GM10847 (cell line): ENCODE data around the gene USH2A.

ENCODE experiments used
- POLR2A ChIP-seq: IDR thresholded peaks from 2 replicates; pipeline ENCODE4 v1.6.1; 2011; ENCODE audit not compliant: insufficient read length; ENCODE audit errors: extremely low read depth

USH2A gene

DNA sequence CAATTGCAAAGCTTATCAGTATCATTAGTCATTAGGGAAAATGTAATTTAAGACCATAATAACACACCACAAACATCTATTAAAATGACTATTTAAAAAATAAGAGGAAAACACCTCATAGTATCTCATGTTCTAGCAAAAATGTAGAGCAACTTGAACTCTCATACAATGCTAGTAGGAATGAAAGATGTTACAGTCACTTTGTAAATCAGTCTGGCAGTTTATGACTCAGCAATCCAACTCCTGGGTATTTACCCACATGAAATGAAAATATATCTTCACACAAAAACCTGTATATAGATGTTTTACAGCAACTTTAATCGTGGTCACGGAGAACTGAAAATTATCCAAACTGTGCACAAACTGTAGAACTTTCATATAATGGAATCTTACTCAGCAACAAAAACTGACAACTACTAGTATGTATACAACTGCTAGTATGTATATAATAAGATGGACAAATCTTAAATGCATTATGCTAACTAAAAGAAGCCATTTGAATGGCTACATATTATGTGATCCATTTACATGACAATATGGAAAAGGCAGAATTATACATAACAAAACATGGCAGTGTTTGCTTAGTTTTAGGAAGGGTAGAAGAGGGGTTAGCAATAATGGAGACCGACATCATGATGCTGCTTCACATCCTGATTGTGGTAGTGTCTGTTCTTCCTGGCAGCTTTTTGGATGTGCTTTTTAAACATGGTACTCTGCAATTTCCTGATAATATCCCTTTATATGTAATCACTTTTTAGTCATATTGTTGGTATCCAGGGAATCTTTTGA lies 589.1 kb downstream of the USH2A start:
- no peak for TF ChIP-seq POLR2A

DNA sequence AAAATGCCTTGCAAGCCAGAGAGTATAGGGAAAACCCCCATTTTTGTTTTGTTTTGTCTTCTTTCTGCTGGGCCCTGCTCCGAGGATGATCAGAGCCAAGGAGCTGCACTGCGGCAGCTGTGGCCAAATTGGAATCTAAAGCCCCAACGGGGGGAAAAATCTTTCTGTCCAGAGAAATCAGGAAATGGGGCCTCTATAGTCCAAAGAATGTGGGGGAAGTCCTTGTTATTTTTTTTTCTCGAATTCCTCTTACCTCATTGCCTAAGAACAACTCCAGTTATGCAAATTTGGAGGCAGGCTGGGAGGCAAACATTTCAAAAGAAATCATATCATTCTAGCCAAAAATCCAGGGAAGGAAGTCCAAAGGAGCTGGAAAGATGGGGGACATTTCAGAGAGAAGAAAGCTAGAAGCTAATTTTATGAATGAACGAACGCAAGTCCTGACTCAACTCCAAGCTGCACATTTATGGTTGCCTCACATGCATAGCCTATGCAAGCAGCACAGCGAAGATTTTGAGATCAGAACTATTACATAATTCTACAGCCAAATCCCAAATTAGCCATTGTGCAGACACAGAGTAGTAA lies 592.9 kb downstream of the USH2A start:
- TF ChIP-seq POLR2A = no peak

DNA sequence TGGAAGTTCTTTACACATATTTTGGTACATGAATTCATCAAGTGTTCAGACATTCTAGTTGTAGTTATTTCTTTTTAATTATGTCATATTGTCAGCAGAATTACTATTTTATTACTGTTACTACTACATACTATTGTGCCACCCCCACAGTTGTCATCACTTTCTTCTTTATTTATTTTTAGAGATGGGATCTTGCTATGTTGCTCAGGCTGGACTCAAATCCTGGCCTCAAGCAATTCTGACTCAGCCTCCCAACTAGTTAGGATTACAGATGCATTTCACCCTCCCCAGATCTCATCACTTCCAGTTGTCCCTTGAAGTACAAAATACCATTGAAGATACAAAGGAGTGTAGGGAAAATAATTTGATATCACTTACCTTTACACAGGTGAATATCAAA lies 598.2 kb downstream of the USH2A start:
- TF ChIP-seq POLR2A = no peak

DNA sequence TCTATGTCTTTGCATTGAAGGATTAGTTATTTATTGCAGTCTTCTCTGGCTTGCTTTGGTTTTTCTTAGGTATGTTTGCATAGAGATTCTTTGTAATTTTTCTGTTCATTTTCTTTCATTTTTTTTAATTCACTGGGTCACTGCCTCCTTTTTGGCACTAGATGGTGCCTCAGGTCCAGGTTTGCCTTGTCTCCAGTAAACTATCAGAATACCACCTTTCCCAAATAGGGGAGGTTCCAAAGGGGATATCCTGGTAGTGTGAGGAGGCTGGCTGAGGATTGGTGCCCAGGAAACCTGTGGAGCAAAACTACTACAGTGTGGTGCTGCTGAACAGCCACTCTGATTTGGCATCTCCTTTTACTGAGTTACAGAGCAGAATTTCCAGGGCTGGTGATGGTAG lies 599.0 kb downstream of the USH2A start:
- no peak for TF ChIP-seq POLR2A

DNA sequence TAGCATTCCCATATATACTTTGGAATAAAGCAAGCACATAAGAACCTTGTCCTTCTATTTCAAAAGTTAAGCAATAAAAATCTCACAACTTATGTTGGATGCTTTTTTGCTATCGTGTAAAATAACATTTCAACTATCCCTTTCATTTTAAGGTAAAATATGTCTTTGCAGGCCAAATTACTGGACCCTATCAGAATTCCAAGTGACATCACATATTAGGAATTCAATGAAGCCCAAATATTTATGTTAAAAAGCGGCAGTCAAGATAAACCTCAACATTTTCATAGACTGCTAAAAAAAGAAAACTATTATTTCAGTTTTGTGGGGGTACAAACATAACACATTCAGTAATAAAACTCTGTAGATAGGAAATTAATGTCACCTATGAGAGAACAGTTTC lies 604.1 kb downstream of the USH2A start:
- TF ChIP-seq POLR2A = no peak

DNA sequence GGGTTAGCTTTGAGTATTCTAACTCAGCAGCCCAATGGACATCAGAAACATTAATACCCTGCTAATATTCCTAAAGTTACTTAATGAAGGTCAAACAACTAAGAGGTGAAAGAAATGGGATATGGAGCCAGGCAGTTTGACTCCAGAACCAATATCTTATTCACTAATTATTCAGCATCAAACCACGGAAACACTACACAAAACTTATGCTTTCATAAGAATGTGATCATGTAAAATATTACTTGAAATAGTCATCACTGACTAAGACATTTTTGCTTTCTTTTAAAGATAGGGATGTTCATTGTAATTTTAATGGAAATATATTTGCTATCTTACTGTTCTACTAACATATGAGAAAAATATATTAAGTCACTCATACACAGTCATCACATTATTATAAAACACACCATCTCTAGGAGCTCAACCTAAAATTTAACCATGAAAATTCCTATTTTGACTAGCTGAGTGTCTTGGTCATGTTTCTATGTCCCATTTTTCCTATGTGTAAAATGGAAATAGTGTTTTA lies 615.3 kb downstream of the USH2A start:
- TF ChIP-seq POLR2A = no peak

DNA sequence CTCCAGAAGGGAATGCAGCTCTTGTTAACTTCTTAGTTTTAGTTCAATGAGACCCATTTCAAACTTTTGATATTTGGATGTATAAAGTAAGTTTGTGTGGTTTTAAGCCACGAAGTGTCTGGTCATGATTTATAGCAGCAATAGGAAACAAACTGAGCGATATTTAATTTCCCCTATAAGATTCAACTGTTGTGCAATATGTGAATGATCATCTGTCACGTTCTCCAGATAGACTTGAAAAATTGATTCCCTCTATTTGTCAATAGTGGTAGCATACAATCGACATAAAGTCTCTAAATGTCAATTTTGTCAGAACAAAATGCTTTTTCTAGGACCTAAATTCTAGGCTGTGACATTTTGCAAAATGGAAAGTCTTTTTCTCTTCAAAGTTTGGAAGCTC lies 616.0 kb downstream of the USH2A start:
- no peak for TF ChIP-seq POLR2A

DNA sequence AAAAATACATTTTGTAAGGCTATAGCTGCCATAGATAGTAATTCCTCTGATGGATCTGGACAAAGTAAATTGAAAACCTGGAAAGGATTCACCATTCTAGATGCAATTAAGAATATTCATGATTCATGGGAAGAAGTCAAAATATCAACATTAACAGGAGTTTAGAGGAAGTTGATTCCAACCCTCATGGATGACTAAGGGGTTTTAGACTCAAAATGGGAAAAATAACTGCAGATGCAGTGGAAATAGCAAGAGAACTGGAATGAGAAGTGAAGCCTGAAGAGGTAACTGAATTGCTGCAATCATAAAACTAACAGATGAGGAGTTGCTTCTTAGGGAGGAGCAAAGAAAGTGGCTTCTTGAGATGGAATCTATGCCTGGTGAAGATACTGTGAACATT lies 625.4 kb downstream of the USH2A start:
- no peak for TF ChIP-seq POLR2A

DNA sequence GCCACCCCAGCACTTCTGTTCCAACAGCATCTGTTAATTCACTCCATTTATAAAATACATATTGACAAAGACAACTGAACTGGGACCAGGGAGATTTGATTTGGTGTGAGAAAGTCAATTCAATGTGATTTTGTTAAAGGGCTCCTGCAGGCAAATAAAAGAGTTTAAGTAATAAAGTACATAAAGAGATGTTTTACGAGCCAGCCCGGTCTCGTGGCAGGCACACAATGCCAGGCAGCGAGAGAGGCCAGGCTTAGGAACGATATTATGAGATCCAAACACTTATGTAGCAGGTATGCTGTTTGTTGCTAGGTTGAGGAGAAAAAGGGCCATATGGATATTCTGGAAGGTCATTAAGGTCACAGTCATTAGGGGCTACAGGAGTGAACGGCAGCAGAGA lies 629.1 kb downstream of the USH2A start:
- TF ChIP-seq POLR2A = no peak

DNA sequence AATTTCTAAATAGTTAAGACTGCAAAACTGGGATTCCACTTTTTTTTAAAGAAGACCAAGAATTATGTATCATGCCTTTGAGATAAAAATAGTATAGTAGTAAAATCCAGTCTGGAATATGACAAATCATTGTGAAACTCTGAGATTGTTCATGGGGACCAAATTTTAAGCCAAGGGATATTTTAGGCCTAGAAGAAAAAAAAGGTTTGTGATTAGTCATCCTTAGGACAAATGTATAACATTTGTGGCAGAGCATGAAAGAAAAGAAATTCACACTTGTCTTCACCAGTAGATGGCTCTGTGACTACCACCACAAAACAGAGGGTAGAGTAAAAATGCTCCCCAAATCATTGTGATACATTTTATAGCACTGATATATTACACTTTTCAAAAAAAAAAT lies 630.1 kb downstream of the USH2A start:
- no peak for TF ChIP-seq POLR2A

DNA sequence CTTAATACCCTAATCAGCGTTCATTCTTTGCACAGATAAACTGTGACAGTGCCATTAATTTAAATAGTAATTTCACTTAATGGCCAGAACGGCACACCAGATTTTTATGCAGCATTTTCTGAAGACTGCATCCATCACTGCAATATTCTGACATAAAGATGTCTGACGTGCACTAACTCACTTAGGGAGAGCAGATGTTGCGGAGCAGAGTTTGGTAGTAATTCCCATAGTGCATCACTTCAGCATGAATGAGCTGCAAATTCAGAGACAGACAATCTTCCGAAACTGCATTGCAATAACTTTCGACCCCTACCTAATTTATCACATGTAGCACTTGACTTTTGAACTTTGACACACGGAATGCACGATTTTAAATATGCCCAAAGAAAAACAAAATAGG lies 630.8 kb downstream of the USH2A start:
- no peak for TF ChIP-seq POLR2A

DNA sequence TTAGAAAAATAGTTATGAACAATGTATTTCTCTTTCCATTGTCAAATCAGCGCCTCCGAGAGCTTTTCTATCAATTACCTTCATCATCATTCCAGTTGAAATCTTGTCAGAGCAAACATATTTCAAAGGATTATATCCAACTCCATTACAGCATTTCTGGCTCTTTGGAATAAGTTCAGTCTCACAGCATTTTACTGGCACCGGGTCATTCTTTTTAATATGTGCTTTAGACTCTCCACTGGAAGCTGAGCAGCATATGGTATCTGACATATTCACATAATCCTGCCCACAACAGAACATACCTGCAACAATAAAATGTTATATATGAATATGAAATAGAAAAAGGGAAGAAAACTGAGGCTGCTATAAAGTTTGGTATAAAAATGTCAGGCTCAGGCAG lies 633.3 kb downstream of the USH2A start:
- no peak for TF ChIP-seq POLR2A

DNA sequence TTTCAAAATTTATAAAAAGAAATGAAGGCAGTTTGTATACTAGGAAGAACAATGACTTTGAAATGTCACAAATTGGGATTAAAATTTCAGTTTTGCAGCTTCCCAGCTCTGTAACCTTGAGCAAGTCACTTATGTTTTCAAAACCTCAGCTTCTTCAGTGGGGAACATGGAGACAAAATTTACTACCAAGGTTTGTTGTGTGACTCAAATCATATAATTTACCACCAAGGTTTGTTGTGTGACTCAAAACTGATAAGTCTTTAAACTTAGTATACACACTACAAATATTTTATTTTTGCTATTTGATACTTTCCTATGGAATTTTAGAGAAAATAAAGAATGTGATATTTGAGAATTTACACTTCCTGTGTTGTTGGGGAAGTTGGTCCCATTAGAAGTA lies 636.3 kb downstream of the USH2A start:
- no peak for TF ChIP-seq POLR2A

DNA sequence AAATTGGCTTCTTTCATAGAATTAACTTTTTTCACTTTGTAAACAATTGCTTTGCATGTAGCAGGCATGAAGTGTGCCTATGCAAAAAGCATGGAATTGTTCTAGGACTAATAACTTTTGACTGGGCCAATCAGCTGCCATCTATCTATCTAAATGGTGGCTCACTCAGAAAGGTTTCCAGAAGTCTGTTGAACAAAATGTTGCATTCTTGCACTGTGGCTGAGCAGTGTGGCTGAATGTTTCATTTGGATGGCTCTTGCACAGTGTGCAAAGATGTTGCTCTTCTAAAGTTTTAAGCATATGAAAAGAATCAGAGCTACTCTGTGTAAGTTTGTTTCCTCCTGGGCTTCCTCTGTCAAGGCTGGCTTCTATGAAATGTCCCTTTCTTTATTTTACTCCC lies 642.6 kb downstream of the USH2A start:
- no peak for TF ChIP-seq POLR2A

DNA sequence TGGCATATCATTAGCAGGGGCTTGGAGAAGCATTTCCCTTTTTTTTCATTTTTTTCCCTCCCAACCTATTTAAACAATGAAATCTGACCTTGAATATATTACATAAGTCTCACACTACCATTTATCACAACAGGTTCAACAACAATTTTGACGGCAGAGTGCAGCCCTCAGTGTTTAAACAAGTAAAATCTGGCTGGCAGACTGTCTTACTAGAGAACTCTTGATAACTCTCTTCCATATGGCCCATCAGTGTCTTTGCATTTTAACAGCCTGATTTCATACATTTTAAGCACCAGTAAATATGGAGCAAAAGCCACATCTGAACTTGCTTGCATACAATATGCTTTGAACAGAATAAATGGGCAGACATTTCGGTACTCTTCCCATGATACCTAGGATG lies 643.1 kb downstream of the USH2A start:
- TF ChIP-seq POLR2A = no peak

DNA sequence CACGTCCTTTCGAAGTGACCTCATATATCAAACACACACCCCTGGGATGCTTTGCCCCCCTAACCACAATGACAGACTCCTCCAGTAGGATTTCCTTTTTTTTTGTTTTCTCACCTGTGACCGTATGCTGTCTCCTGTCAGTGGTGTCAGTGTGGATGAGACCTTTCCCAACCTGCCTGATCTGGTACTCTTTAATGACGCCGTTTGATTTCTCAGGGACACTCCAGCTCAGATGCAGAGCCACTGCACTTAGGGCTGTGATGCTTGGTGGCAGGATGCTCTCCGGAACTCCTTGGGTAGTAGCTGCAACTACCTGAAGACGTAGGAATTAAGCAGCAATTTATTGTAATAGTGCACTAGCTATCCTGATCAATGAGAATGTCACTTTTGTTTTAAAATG lies 643.5 kb downstream of the USH2A start:
- no peak for TF ChIP-seq POLR2A
